ENCODE results near the gene RELN.

GRCh38 chr7:103795107-103795506, 194.4 kb downstream of the RELN start:
- TF ChIP-seq, protein P1, sequence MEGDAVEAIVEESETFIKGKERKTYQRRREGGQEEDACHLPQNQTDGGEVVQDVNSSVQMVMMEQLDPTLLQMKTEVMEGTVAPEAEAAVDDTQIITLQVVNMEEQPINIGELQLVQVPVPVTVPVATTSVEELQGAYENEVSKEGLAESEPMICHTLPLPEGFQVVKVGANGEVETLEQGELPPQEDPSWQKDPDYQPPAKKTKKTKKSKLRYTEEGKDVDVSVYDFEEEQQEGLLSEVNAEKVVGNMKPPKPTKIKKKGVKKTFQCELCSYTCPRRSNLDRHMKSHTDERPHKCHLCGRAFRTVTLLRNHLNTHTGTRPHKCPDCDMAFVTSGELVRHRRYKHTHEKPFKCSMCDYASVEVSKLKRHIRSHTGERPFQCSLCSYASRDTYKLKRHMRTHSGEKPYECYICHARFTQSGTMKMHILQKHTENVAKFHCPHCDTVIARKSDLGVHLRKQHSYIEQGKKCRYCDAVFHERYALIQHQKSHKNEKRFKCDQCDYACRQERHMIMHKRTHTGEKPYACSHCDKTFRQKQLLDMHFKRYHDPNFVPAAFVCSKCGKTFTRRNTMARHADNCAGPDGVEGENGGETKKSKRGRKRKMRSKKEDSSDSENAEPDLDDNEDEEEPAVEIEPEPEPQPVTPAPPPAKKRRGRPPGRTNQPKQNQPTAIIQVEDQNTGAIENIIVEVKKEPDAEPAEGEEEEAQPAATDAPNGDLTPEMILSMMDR (IDR thresholded peaks at IDR 0.05; ENCODE audit: low read length): no peak
- TF ChIP-seq EZH2 (IDR thresholded peaks at IDR 0.05; ENCODE audit: borderline replicate concordance, low read length): no peak

Data from OCI-LY1 (cell line).